ENCODE data around the gene CYB5R4.

Gene CYB5R4, protein sequence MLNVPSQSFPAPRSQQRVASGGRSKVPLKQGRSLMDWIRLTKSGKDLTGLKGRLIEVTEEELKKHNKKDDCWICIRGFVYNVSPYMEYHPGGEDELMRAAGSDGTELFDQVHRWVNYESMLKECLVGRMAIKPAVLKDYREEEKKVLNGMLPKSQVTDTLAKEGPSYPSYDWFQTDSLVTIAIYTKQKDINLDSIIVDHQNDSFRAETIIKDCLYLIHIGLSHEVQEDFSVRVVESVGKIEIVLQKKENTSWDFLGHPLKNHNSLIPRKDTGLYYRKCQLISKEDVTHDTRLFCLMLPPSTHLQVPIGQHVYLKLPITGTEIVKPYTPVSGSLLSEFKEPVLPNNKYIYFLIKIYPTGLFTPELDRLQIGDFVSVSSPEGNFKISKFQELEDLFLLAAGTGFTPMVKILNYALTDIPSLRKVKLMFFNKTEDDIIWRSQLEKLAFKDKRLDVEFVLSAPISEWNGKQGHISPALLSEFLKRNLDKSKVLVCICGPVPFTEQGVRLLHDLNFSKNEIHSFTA
- total RNA-seq = 51.5 to 165 (median 101) reads per million in 17 experiments

DNA sequence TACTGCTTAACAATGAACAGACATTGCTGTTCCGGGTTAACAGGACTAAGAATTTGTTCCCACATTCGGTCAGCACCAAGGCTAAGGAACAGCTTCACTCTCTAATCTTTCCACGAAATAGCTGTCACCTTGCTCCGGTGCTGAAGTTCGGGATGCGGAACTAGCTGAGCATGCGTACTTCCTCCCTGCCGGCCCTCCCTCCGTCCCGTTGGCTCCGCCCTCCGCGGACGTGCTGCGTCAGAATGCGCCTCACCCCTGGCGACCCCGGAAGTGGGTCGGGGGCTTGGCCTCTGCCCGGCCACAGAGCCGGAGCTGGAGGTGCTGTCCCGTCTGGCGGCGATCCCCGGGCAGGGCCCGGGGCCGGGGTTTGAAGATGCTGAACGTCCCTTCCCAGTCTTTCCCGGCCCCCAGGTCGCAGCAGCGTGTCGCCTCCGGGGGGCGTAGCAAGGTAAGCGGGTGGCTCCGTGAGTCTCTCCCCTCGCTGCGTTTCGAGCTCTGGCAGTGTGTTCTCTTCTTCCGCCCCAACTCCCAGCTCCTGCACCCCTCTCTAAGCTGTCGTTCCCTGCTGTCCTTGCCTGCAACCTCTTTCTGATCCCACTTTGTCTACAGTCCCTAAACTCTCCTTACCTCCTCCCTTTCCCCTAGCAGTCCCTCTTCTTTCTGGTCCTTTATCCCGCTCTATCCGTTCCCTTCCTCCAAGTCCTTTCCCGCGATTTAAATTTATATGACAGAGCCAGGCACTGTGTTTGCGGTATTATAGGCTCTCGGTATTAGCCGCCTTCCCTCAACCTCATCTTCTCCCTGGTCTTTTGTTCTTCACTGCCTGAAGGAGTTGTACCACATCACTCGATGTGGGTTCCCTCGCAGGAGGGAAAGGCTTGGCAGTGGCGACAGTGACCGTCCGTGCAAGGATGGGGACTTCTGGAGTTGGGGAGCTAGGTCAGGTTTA lies at the start of gene CYB5R4:
CYB5R4 (plus strand) TSS at position 280 of the 949 bp plus-strand sequence; CDS start at position 374, 94 bp downstream.
- DNase-seq = peak; percentile 96 to 98 (median 97)

DNA sequence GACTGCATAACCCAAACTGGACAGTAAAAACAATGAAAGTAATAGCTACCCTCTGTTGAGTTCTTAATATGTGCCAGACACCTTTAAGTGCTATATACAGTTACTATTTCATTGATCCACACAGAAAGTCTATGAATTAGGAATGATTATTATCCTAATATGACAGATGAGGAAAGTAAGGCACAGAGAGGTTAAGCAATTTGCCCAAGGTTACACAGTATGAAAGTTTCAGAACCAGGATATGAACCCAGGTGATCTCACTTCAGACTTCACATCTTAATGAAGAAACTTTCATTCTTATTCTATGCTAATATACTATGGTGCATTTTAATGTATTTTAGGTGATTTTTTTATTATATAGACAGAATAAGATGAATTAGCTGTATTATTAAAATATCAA lies 46.9 kb upstream of the CYB5R4 start:
- DNase-seq = no peak

DNA sequence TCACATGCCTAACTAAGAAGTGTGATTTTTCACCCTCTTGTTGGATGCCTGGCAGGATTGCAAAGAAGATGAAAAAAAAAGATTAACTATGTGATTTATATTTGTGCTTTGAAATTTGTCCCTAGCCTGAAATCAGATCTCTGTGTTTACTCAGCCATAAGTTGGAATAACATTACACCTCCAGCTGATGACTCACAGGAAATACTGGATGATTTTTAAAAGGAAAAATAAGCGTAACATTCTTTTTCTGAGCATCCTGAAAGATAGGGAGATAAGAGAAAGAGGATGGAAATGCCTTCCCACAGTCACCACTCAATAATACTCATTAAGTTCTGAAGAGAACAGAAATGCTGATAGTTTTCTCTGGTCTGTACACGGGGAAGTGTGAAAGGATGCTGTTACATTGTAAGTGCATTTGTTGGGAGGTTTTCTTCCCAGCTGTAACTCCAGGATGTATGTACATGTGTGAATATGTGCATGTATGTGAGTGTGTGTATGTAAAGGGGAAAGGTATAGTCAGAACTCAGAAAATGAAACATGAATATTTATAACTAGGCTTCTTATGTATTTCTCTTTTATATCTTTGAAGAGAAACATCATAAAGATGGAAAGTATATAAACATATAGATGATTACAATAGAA lies 43.7 kb upstream of the CYB5R4 start:
- no peak for DNase-seq

DNA sequence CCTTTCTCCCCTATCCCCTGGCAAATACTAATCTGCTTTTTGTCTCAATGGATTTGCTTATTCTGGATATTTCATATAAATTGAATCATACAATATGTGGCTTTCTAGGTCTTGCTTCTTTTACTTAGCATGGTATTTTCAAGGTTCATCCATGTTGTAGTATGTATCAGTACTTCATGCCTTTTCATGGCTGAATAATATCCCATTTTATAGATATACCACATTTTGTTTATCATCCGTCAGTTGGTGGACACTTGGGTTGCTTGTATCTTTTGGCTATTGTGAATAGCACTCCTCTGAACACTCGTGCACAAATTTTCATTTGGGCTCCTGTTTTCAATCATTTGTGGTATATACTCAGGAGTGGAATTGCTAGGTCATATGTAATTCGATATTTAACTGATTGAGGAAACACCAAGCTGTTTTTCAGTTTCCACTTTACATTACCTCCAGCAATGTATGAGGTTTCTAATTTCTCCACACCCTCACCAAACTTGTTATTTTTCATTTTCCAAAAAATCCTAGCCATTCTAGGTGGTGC lies 36.8 kb upstream of the CYB5R4 start:
- no peak for DNase-seq

DNA sequence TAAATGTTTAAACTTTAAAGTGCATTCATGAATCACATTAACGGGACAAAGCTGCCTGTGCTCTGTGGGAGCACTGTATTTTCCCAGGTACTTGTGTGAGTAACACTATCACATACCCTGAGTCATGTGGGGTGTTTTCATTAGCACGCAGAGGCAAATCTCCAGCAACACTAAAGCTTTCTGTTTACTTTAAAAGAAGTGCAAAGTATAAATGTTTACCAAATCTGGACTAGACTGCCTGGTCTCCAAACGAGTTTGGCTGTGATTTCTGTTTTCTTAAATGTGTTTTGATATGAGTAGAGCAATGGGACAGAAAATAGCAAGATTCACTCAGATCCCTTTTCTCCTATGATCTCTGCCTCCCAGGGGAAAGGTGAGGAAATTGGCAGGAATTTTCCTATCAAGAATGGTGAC lies 35.1 kb upstream of the CYB5R4 start:
- no peak for DNase-seq

DNA sequence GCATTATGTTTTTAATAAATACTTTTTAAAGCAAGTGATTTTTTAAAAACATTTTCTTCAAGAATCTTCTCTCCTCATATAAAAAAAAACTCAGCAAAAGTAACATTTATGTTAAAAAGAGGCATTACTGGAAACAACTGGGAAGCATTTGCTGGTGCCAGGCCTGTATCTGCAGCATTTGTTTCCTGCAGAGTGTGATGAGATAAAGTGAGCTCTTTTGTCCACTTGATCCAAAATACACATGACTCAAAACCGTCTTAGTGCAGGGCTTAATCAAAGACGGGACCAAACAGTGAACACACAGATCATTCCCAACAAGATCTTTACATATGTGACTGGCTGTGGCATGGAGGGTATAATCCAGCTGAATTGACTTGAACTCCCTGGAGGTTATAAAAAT lies 34.7 kb upstream of the CYB5R4 start:
- no peak for DNase-seq

DNA sequence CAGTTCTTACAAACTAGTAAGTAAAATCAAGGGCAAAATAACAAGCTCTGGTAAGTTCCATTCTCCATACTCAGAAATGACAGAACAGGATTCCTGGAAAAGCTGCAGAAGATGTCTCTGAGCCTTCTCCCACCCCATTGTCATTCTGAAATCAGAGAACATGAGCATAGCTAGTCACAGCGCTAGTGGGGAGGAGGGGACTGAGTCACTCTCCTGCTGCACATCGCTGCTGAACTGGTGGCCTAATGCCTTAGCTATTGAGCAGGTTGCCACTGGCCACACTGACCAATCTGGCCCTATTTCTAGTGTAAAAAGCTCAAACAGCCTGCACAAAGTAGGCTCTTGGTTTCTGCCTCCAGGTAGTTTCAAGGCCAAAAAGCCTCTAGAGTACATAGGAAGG lies 32.4 kb upstream of the CYB5R4 start:
- DNase-seq = no peak

DNA sequence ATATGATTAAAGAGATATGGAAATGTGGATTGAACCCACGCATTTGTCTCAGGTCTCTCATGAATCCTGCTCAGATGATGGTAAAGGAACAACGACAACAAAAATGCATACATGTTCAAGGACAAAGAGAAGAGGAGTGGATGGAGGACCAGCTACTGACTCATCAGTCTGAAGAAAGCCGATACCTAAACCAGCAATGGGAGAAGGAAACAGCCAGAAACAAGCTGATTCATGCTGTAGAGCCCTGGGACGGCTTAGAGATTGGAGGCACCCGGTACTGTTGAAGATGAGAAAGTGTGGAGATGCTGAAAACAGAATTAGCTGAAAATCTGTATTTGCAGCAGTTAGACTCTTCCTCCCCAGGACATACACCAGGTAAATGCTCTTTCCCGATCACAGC lies 20.8 kb upstream of the CYB5R4 start:
- no peak for DNase-seq

DNA sequence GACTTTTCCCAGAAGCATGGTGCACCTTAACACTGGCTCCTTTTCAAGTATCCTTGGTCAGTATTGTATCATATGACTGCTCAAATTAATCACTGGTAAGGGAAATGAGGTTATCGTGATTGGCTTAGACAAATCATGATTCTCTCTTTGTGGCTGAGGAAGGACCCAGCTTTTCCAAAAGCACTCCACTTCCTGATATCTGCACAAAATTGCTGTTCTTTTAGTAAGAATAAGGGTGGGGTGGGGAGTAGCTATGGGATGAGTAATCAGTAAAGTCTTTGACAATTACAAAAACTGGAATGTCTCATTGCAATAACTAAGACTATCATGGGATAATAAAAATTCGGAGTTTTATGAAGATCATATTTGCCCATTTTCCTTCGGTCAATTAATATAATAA lies 15.3 kb upstream of the CYB5R4 start:
- no peak for DNase-seq

DNA sequence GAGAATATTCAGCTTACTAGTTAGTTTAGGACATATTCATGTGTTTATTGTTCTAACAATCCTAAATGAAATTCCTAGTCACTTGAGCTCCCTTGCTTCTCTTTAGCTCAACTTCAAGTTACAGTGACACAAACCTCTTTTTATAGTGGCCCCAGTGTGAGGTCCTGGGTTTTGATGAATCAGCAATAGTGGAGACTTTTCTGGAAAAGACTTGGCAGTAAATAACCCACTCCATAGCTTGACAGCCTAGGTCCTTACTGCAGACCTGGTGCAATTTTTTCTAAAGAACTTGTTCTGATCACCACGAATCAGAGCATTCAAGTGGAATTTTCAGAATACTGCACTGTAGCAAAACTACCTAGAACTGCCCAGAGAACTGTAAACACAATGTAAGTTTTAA lies 13.2 kb upstream of the CYB5R4 start:
- DNase-seq = no peak

DNA sequence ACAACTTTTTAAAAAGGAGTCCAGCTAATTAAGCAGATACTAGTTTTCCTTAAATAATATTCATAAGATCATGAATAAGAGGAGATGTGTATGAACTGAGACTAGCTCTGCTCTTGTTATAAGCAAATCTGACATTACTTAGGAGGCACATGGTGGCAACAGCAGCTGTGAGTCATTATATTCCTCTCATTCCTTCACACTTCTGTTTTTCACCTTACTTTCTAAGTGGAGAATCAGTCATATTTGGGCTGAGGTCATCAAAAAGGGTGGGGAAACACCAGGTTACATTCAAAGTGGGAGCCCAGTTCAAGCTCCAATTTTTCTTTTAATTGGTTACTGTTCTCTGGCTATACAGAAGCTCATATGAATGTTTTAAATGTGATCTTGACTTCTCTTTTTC lies 12.3 kb upstream of the CYB5R4 start:
- no peak for DNase-seq

DNA sequence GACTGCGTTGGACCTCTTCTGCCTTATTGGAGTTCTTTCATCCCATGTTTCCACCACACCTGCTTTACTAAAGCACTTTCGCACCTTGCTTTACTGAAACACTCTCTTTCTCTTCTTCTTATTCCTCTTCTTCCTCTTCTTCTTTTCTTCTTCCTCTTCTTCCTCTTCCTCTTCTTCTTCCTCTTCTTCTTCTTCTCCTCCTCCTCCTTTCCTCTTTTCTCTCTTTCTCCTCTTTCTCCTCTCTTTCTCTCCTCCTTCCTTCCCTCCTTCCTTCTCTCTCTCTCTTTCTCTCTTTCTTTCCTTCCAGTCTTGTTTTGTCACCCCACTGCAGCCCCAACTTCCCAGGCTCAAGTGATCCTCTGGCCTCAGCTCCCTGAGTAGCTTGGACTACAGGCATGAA lies 10.4 kb upstream of the CYB5R4 start:
- DNase-seq = no peak

DNA sequence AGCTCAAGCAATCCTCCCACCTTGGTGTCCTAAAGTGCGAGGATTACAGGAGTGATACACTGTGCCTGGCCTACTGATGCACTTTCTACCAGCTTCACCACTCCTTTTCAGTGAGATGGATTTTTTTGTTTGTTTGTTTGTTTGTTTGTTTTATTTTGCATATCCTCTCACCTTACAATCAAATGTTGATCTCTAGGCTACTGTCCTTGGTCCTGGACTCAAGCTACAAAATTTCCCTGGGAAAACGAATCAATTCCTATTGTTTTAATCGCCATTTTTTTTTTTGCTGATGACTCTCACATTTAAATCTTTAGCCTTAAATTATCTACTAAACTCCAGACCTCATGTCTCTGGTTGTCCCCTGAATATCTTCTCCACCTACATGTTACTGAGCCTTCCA lies 9.9 kb upstream of the CYB5R4 start:
- no peak for DNase-seq

DNA sequence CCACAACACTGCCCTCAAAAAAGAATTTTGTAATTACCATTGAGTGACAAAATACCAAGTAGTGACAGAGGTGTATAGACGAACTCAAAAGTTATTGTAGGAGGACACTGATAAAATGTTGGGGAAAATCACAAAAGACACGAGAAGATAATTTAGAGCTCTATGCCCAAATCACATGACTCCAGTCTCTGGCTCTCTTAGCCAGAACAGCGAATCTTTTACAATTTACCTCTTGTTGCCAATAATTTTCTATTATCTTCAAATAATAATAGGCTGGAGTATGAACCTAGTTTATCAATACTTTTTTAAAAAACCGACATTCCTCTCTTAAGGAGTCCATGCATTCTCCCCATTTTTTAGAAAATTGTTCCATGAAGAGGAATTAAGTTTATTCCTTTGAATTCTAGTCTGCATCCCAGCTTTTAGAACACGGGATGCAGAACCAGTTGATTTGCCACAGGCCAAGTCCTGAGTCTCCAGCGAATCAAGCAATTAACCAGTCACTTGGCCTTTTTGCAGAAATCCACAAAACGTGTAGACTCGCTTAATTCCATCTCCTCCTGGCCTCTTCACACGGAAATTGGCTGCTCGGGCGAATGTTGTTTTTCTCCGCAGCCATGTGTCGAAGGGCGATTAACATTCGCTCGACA lies 6.8 kb upstream of the CYB5R4 start:
- no peak for DNase-seq

DNA sequence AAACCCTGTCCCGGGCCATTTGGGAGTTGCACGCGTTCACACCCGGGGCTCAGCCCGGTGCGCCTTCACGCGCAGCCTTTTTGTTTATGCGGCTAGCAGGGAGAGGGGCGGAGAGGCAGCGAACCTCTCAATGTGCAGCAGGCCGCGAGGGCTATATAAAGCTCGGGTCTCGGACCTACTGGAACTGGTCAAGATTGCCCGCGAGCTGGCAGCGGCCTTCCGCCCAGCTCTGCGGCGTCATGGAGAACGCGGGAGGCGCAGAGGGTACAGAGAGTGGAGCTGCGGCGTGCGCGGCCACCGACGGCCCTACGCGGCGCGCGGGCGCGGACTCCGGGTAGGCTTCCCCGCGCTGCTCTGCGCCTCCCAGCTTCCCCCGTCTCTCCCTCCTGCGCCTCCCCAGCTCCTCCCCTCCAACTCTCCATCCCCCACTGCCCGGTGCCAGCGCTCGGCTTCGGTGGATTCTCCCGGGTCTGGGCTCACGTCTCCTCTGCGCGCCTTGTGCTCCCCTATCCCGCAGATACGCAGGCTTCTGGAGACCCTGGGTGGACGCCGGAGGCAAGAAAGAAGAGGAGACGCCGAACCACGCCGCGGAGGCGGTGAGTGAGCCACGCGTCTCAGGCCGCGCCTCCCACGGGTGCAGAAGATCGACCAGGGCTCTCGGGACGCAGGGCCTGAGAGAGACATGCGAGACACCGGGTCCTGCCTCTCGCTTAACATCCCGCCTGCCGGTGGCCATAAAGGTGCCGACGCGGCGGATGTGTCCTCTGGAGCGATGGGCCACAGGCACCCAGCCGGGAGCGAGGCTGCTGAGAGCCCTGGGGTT lies 6.1 kb upstream of the CYB5R4 start, which contains the start of gene RIPPLY2:
RIPPLY2 (plus strand) TSS at position 183 of the 823 bp plus-strand sequence; CDS start at position 240, 57 bp downstream.
- peak in 3 of 4 experiments; percentile 9 to 41 (median 29) for DNase-seq

DNA sequence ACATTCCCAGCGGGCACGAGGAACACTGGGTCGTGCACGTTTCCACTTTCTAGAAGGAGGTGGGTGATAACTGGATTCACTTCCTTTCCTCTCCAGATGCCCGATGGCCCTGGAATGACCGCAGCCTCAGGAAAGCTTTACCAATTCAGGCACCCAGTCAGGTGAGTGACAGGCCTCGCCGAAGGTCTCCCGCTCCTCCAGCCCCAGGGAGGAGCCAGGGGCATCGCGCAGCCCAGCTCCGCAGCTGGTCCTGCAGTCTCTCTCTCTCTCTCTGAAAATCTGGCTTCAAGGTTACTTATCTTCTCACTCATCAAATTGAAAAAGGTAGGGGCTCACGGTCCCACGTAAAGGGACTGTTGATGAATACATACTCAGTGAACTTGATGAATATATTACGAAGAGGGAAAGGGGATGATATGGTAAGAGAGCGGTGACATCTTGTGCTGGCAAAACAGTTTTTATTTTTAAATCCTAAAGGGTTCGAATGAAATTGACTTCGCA lies 5.4 kb upstream of the CYB5R4 start:
- DNase-seq = no peak

DNA sequence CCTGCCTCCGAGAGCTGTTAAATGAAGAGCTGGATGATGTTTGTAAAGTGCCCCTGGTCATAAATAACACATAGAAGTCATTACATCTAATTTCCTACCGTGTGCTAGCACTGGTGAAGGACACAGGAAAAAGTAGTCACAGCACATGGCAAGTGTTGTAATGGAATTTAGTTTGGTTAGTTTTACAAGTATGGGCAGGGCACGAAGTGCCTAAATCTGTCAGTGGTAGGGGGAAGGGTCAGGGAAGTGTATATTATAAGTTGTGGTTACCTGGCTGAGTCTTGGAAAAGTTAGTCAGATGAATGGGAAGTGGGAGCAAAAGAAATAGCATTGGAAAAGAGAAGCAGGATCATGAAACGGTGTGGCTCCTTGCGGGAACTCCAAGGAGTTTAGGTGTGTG lies 4.7 kb upstream of the CYB5R4 start:
- no peak for DNase-seq

DNA sequence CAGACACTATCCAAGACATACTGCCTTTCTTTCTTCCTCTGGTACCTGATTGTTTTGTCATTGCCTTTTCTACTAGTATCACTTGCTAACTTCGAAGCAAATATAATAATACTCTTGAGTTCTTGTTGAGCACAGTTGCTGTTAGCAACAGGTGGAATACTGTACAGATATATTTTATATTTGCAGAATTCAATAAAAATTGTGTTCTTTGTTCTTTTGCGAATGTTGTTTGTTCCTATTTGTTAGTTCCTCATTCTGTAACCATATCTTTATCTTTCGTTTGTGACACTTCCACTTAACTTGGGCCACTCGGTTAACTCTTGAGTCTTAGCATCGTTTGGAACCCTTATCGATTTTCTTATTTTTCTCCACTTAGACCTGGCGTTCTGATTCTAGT lies 868 bp downstream of the CYB5R4 start:
- DNase-seq = peak in 2 of 4 experiments; percentile 45 to 51

DNA sequence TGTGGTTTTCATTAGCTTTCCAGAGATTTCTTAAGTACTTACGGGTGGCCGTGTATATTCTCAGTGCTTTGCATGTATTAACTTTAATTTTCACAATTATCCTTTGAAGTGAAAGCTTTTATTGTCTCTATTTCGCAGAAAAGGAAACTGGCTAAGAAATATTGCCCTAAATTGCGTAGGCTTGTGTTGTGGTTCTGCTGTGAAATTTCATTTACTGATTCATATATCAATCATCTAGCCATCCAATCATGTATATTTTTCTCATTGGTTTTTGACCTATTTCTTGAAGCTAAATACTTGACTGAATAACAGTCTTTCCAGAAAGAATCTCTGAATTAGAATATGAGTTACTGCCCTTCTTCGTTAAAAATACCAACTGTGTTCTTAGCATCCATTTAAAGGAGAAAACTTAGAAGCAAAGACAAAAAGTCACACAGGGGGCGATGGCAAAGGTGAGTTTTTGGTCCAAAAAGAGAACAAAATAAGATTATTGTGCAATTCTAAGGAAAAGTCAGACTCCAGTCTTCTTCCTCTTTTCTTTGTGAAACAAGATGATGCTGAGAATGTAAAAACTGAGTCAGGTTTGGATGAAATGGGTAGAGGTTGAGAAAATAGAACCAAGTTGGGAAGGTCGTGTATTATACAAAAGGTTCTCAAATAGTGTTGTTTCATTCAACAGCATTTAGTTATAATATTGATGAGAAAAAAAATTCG lies 1.4 kb downstream of the CYB5R4 start:
- DNase-seq = peak in 2 of 4 experiments; percentile 55 to 57
